Loucy (cell line): ENCODE results near the gene TACR3.
"Not testable (repeated sequence)": the region's sequence is repeated elsewhere in the genome, so short reads cannot be mapped to it uniquely, and the experiment has no call there.

Source experiments
- H2AFZ ChIP-seq: fragments of 200-600 bp; sonication (generic); 2 replicates; pipeline ENCODE4 v1.6.0; 2016; ENCODE audit warnings: antibody characterized with exemption, mild to moderate bottlenecking, low read length, moderate library complexity
- H3F3A ChIP-seq: fragments of 200-600 bp; 2 replicates; pipeline ENCODE4 v1.6.0; 2016; ENCODE audit warnings: antibody characterized with exemption, low read depth, mild to moderate bottlenecking
- H3K27me3 ChIP-seq: fragments of 200-600 bp; sonication (generic); 2 replicates; pipeline ENCODE4 v1.6.1; 2014; ENCODE audit warnings: low read length, mild to moderate bottlenecking; ENCODE audit not compliant: insufficient read depth, poor library complexity, severe bottlenecking
- H3K36me3 ChIP-seq: fragments of 200-600 bp; sonication (generic); 2 replicates; pipeline ENCODE4 v1.6.1; 2016; ENCODE audit warnings: low read length; ENCODE audit not compliant: insufficient read depth
- H3K4me1 ChIP-seq: fragments of 200-600 bp; sonication (generic); 2 replicates; pipeline ENCODE4 v1.5.1; 2014; ENCODE audit warnings: low read length, mild to moderate bottlenecking; ENCODE audit not compliant: insufficient read depth, poor library complexity, severe bottlenecking
- H3K4me2 ChIP-seq: fragments of 200-600 bp; sonication (generic); 2 replicates; pipeline ENCODE4 v1.6.0; 2014; ENCODE audit warnings: antibody characterized with exemption, low read length, low read depth, mild to moderate bottlenecking; ENCODE audit not compliant: poor library complexity, severe bottlenecking
- H3K4me3 ChIP-seq: fragments of 200-600 bp; sonication (generic); 2 replicates; pipeline ENCODE4 v1.5.1; 2014; ENCODE audit warnings: low read length, mild to moderate bottlenecking, mixed read lengths; ENCODE audit not compliant: poor library complexity, severe bottlenecking
- H3K79me2 ChIP-seq: fragments of 200-600 bp; sonication (generic); 2 replicates; pipeline ENCODE4 v1.6.1; 2014; ENCODE audit warnings: low read length; ENCODE audit not compliant: insufficient read depth
- H3K9ac ChIP-seq: fragments of 200-600 bp; sonication (generic); 2 replicates; pipeline ENCODE4 v1.6.0; 2014; ENCODE audit warnings: mild to moderate bottlenecking, low read depth, low read length, moderate library complexity; ENCODE audit not compliant: poor library complexity, severe bottlenecking
- H3K9me2 ChIP-seq: fragments of 200-600 bp; sonication (generic); replicated peaks from 2 replicates; pipeline ENCODE4 v1.6.1; 2016; ENCODE audit warnings: low read depth, low read length, mixed read lengths
- H3K9me3 ChIP-seq: fragments of 200-600 bp; sonication (generic); 2 replicates; pipeline ENCODE4 v1.6.1; 2014; ENCODE audit warnings: mild to moderate bottlenecking, antibody characterized with exemption, low read length, low read depth; ENCODE audit not compliant: insufficient read depth
- H4K20me1 ChIP-seq: fragments of 200-600 bp; sonication (generic); 2 replicates; pipeline ENCODE4 v1.6.0; 2014; ENCODE audit warnings: antibody characterized with exemption, low read length, mild to moderate bottlenecking; ENCODE audit not compliant: insufficient read depth, poor library complexity, severe bottlenecking
- EZH2phosphoT487 ChIP-seq: fragments of 200-600 bp; IDR thresholded peaks from 2 replicates; pipeline ENCODE4 v1.6.1; 2018; ENCODE audit warnings: antibody characterized with exemption, mild to moderate bottlenecking, moderate library complexity, borderline replicate concordance
- TF ChIP-seq, protein P1 (sequence below): fragments of 200-600 bp; sonication (generic); conservative IDR thresholded peaks from 2 replicates; pipeline ENCODE4 v1.5.1; 2014; ENCODE audit warnings: mild to moderate bottlenecking, antibody characterized with exemption, low read length

TACR3 gene

DNA sequence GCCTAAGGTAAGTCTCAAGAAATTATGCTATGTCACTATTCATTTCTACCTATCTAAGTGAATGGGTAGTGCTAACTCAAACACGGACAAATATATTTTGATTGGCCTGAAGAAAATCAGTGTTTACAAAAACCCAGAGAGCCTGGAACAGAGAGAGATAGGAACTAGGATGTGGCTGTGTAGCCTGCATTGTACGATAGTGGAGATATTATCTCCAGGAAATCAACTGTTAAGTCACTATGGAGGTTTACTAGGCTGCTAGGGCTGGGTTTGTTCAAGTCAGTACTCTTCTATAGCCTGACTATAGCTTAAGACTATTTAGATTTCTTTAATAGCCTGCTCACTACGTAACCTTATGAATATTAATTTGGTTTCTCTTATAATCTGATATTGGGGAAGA, 127.9 kb downstream of the TACR3 start:
- H4K20me1 ChIP-seq: no peaks in the 10 kb centered on the region
- TF ChIP-seq EZH2phosphoT487: no peak
- TF ChIP-seq, protein P1, sequence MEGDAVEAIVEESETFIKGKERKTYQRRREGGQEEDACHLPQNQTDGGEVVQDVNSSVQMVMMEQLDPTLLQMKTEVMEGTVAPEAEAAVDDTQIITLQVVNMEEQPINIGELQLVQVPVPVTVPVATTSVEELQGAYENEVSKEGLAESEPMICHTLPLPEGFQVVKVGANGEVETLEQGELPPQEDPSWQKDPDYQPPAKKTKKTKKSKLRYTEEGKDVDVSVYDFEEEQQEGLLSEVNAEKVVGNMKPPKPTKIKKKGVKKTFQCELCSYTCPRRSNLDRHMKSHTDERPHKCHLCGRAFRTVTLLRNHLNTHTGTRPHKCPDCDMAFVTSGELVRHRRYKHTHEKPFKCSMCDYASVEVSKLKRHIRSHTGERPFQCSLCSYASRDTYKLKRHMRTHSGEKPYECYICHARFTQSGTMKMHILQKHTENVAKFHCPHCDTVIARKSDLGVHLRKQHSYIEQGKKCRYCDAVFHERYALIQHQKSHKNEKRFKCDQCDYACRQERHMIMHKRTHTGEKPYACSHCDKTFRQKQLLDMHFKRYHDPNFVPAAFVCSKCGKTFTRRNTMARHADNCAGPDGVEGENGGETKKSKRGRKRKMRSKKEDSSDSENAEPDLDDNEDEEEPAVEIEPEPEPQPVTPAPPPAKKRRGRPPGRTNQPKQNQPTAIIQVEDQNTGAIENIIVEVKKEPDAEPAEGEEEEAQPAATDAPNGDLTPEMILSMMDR: no peak
- H3K4me2 ChIP-seq: peak overlapping the region; percentile 49
- no peaks in the 10 kb centered on the region for H3K27me3 ChIP-seq
- H3F3A ChIP-seq: no peaks in the 10 kb centered on the region
- H3K4me3 ChIP-seq: peak overlapping the region; percentile 26
- no peaks in the 10 kb centered on the region for H3K36me3 ChIP-seq
- no peak overlapping the region for H3K9ac ChIP-seq
- H3K9me3 ChIP-seq: no peaks in the 10 kb centered on the region
- H3K9me2 ChIP-seq: no peaks in the 10 kb centered on the region
- H3K4me1 ChIP-seq: peaks cover 16% of the 10 kb centered on the region
- no peaks in the 10 kb centered on the region for H3K79me2 ChIP-seq
- no peak overlapping the region for H2AFZ ChIP-seq

DNA sequence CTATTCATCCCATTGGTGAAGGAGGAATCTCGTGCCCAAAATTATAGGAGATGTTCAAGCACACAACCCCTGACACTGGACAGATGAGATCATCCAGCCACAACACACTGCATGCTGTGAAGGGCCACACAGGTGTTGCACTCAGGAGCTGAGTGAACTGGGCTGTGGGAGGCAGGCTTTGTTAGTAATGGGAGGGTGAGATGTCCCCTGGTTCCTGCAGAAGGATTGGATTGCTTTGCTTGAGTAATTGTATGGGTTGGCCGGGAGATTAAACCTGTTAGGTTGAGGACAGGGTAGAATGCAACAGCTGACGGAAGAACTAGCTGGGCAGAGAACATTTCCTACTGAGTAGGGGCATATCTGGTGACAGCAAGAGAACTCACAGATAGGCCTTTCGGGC, 152.2 kb downstream of the TACR3 start:
- H3K4me3 ChIP-seq: no peak overlapping the region
- no peak overlapping the region for H3K9ac ChIP-seq
- no peak for TF ChIP-seq EZH2phosphoT487
- TF ChIP-seq, protein P1: no peak
- no peaks in the 10 kb centered on the region for H3K9me2 ChIP-seq
- no peaks in the 10 kb centered on the region for H3K36me3 ChIP-seq
- H3K9me3 ChIP-seq: no peaks in the 10 kb centered on the region
- no peaks in the 10 kb centered on the region for H3K79me2 ChIP-seq
- no peak overlapping the region for H3K4me2 ChIP-seq
- no peaks in the 10 kb centered on the region for H3K27me3 ChIP-seq
- no peaks in the 10 kb centered on the region for H3K4me1 ChIP-seq
- no peaks in the 10 kb centered on the region for H3F3A ChIP-seq
- no peaks in the 10 kb centered on the region for H4K20me1 ChIP-seq
- H2AFZ ChIP-seq: no peak overlapping the region

DNA sequence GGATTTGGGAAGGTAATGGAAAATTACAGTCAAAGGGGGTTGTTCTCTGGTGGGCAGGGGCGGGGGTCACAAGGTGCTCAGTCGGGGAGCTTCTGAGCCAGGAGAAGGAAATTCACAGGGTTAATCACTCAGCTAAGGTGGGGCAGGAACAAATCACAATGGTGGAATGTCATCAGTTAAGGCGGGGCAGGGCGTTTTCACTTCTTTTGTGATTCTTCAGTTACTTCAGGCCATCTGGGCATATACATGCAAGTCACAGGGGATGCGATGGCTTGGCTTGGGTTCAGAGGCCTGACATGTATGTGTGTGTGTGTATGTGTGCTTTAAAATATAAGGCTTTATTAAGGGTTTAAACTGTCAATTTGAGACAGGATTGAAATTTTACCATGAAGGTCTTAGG, 160.6 kb downstream of the TACR3 start:
- not testable (repeated sequence) for H3K4me3 ChIP-seq, H3K9me2 ChIP-seq, H3K4me1 ChIP-seq, H4K20me1 ChIP-seq, H3K4me2 ChIP-seq, H2AFZ ChIP-seq, H3K36me3 ChIP-seq, H3F3A ChIP-seq, H3K9me3 ChIP-seq, H3K79me2 ChIP-seq, H3K27me3 ChIP-seq, H3K9ac ChIP-seq
